ENCODE results near the gene BSG. TPM values are rescaled to one million over a fixed set of nuclear protein-coding genes. Genes with fewer than 3 reads are reported as not detected.

BSG gene
- total and polyA plus RNA-seq, 9 of the 15 experiments (the other 6 are each of a cell fraction or from before 2014, with no cell fraction given) = 4.6 to 495 (median 187) TPM

- TF ChIP-seq, protein P1, sequence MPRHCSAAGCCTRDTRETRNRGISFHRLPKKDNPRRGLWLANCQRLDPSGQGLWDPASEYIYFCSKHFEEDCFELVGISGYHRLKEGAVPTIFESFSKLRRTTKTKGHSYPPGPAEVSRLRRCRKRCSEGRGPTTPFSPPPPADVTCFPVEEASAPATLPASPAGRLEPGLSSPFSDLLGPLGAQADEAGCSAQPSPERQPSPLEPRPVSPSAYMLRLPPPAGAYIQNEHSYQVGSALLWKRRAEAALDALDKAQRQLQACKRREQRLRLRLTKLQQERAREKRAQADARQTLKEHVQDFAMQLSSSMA (CRISPR knock-in tag; IDR thresholded peaks at IDR 0.05) = no peak
- TF ChIP-seq HDAC1 (IDR thresholded peaks at IDR 0.05) (no peak), ZNF274 (IDR thresholded peaks at IDR 0.05; ENCODE audit: borderline replicate concordance, low read depth, low read length) (no peak), MCM2 (IDR thresholded peaks at IDR 0.05; ENCODE audit: low read depth) (no peak), XRCC3 (IDR thresholded peaks at IDR 0.05) (no peak), OTX1 (CRISPR knock-in tag; IDR thresholded peaks at IDR 0.05) (no peak), NFYB (IDR thresholded peaks at IDR 0.05; ENCODE audit: extremely low read depth, insufficient read length) (no peak), ZNF584 (CRISPR knock-in tag; IDR thresholded peaks at IDR 0.05; ENCODE audit: low read depth) (no peak), YBX1 (IDR thresholded peaks at IDR 0.05) (no peak), ZHX1 (conservative IDR thresholded peaks at IDR 0.05; ENCODE audit: low read length) (no peak), ZNF232 (CRISPR knock-in tag; IDR thresholded peaks at IDR 0.05) (no peak), FOXO4 (CRISPR knock-in tag; IDR thresholded peaks at IDR 0.05) (no peak), SIRT6 (IDR thresholded peaks at IDR 0.05; ENCODE audit: low read depth, low read length) (no peak)
- TF ChIP-seq, protein P2, sequence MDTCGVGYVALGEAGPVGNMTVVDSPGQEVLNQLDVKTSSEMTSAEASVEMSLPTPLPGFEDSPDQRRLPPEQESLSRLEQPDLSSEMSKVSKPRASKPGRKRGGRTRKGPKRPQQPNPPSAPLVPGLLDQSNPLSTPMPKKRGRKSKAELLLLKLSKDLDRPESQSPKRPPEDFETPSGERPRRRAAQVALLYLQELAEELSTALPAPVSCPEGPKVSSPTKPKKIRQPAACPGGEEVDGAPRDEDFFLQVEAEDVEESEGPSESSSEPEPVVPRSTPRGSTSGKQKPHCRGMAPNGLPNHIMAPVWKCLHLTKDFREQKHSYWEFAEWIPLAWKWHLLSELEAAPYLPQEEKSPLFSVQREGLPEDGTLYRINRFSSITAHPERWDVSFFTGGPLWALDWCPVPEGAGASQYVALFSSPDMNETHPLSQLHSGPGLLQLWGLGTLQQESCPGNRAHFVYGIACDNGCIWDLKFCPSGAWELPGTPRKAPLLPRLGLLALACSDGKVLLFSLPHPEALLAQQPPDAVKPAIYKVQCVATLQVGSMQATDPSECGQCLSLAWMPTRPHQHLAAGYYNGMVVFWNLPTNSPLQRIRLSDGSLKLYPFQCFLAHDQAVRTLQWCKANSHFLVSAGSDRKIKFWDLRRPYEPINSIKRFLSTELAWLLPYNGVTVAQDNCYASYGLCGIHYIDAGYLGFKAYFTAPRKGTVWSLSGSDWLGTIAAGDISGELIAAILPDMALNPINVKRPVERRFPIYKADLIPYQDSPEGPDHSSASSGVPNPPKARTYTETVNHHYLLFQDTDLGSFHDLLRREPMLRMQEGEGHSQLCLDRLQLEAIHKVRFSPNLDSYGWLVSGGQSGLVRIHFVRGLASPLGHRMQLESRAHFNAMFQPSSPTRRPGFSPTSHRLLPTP (IDR thresholded peaks at IDR 0.05; ENCODE audit: borderline replicate concordance, extremely low read depth, insufficient read length) = no peak
- TF ChIP-seq, protein P3, sequence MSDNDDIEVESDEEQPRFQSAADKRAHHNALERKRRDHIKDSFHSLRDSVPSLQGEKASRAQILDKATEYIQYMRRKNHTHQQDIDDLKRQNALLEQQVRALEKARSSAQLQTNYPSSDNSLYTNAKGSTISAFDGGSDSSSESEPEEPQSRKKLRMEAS (CRISPR knock-in tag; IDR thresholded peaks at IDR 0.05) = peak; percentile 20; the same call in 1 of the 2 replicates
- TF ChIP-seq, protein P4, sequence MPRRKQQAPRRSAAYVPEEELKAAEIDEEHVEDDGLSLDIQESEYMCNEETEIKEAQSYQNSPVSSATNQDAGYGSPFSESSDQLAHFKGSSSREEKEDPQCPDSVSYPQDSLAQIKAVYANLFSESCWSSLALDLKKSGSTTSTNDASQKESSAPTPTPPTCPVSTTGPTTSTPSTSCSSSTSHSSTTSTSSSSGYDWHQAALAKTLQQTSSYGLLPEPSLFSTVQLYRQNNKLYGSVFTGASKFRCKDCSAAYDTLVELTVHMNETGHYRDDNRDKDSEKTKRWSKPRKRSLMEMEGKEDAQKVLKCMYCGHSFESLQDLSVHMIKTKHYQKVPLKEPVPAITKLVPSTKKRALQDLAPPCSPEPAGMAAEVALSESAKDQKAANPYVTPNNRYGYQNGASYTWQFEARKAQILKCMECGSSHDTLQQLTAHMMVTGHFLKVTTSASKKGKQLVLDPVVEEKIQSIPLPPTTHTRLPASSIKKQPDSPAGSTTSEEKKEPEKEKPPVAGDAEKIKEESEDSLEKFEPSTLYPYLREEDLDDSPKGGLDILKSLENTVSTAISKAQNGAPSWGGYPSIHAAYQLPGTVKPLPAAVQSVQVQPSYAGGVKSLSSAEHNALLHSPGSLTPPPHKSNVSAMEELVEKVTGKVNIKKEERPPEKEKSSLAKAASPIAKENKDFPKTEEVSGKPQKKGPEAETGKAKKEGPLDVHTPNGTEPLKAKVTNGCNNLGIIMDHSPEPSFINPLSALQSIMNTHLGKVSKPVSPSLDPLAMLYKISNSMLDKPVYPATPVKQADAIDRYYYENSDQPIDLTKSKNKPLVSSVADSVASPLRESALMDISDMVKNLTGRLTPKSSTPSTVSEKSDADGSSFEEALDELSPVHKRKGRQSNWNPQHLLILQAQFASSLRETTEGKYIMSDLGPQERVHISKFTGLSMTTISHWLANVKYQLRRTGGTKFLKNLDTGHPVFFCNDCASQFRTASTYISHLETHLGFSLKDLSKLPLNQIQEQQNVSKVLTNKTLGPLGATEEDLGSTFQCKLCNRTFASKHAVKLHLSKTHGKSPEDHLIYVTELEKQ (CRISPR knock-in tag; IDR thresholded peaks at IDR 0.05) = no peak
These were observed 28.3 kb upstream of the BSG start, which contains the start of gene GZMM (continued) for GRCh38 chr19:543910-544608.
